GM13976 (cell line): ENCODE results near the gene CREG1.

Source experiments
- DNase-seq: peaks from one replicate; pipeline ENCODE4 v3.0.0; 2012; ENCODE audit warnings: low spot score
- in situ Hi-C: fragments of 300-500 bp; cut with MboI; formaldehyde crosslinking; loops from one replicate; pipeline ENCODE4 v1.12.0; 2022; ENCODE audit warnings: low sequenced_read_pairs, mixed read lengths, inconsistent platforms; ENCODE audit not compliant: unreplicated experiment
- TF ChIP-seq, protein P1 (sequence below): IDR thresholded peaks from 2 replicates; pipeline ENCODE4 v1.5.1; 2012; ENCODE audit warnings: borderline replicate concordance, mild to moderate bottlenecking; ENCODE audit not compliant: insufficient read depth; ENCODE audit errors: extremely low read depth, missing control alignments, control extremely low read depth

Gene CREG1

DNA sequence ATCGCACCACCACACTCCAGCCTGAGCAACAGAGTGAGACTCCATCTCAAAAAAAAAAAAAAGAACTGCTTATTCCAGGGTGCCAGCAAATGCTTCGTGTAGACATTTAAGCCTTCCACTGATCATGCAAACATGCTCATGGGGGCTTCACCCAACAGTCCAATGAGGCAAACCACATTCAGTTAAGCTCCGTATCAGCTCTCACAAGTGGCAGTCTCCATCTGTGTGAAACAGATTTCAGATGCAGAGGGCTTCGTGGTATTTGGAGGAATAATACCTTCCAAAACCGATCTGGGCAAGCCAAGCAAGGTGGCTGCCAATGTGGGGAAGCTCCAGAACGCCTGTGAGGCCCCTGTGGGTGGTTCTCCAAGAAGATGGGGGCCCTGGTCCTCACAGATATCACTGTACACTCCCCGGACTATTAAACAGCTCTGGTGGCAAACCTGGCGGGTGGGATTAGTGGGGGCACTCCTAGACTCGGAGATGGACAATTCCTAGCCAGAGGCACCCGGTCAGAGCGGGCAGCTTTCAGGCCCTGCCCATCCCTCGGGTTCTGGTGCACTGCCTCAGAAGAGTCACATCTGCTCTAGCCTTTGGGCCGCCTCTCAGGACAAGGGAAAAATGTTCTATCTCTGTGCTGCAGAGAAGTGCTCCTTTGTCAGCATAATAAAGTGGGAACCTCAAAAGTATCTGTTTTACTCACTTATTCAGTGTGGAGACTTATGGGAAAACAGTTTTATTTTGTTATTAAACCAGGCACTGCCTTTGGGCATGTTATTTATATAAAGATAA, 10.2 kb downstream of the CREG1 start:
- DNase-seq: no peak
- in situ Hi-C loops: loop anchor here (25.0 kb wide), 2 partner anchors 281 to 631 kb away; no protein-coding TSS in a partner anchor
- TF ChIP-seq, protein P1, sequence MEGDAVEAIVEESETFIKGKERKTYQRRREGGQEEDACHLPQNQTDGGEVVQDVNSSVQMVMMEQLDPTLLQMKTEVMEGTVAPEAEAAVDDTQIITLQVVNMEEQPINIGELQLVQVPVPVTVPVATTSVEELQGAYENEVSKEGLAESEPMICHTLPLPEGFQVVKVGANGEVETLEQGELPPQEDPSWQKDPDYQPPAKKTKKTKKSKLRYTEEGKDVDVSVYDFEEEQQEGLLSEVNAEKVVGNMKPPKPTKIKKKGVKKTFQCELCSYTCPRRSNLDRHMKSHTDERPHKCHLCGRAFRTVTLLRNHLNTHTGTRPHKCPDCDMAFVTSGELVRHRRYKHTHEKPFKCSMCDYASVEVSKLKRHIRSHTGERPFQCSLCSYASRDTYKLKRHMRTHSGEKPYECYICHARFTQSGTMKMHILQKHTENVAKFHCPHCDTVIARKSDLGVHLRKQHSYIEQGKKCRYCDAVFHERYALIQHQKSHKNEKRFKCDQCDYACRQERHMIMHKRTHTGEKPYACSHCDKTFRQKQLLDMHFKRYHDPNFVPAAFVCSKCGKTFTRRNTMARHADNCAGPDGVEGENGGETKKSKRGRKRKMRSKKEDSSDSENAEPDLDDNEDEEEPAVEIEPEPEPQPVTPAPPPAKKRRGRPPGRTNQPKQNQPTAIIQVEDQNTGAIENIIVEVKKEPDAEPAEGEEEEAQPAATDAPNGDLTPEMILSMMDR: no peak

DNA sequence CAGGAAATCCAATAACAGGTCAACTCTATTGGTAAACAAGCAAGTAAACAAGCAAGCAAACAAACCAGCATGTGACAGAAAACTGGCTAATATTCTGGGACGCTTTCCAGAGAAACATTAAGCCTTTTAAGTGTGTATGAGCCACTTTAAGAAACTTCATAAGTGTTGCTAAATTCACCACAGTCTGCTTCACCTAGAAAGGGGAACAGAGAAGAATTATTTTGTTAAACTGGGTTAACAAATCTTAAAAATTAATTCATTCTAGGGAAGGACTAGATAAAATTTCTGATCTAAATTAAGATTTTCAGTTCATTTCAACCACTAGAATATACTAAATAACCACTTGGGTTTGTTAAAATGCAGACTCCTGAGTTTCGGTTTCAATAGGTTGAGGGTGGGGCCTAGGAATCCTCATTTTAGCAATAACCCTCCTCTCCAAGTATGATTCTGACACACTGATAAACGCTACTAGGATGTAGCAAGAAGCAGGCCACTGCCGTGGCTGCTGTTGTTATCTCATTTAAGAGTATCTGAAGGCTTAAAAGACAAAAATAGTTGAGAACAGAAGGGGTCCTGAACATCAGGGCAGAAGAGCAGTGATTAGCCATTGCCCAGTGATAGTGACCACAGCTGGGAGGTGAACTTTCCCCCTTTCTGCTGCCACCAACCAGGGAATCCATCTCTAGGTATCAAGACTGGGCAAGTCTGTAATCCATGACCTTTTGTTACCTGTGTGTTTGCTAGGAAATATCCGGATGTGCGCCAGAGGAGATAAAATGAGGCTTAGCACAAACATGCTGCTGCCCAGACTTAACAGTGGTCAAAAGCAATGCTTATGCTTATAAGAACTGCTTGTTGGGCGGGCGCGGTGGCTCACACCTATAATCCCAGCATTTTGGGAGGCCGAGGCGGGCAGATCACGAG, 11.2 kb downstream of the CREG1 start:
- in situ Hi-C loops: loop anchor here (25.0 kb wide), 2 partner anchors 280 to 630 kb away; no protein-coding TSS in a partner anchor
- TF ChIP-seq, protein P1: no peak
- DNase-seq: no peak

DNA sequence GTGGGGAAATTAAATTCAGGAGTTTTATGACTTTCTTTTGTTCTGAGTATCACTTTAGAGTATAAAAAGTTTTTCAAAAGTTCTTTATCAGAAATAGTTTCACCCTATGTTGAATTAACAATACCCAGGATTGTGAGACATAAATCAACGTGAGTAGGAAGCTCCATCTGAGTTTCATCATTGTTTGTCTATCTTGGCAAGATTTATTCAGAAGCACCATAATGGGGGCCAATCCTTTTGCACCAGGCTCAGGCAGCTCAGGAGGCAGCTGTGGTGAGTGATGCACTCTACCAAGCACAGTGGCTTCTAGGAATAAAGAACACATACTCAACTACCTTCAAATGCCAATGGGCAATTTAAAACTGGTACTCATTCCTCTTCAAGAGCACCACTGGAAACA, 12.0 kb downstream of the CREG1 start:
- in situ Hi-C loops: loop anchor here (25.0 kb wide), 2 partner anchors 279 to 629 kb away; no protein-coding TSS in a partner anchor
- TF ChIP-seq, protein P1: no peak
- DNase-seq: no peak

DNA sequence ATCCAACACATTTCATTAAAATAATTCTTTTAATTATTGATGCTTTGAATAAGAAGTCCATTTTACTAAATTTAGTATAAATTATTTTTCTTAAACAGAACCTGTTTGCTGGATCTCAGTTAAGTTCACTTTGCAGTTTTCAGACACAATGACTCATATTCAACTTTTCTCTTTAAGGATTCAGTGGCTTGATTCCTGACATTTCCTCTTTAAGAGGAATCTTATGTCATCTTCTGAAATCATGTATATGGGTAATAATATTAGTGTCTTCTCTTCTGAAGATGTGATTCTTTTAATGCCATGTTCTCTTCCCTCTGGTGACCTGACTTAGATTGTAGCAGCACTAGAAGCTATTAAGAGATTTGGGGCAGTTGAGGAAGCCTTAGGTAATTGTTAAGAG, 12.6 kb downstream of the CREG1 start:
- no peak for DNase-seq
- in situ Hi-C loops: loop anchor here (25.0 kb wide), 2 partner anchors 279 to 629 kb away; no protein-coding TSS in a partner anchor
- TF ChIP-seq, protein P1: no peak

DNA sequence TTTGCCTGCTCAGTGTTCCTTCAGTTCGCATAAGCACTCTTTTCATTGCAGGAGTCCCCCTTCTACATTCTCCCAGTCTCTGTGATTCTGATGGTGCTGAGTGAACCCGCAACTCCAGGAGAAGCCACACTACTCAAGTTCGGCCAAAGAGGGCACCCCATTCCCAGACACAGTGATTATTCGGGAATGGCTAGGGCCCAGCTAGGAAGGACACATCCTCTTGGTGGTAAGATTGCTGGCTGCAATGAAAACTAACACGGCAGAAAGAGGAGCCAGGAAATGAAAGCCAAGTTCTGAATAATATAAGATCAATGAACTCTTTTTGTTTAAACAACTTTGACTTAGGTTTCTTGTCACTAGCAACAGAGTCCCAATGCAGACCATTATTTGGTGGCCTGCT, 14.9 kb downstream of the CREG1 start:
- TF ChIP-seq, protein P1: no peak
- in situ Hi-C loops: loop anchor here (10.0 to 25.0 kb wide), 3 partner anchors 276 to 626 kb away; no protein-coding TSS in a partner anchor
- DNase-seq: no peak

DNA sequence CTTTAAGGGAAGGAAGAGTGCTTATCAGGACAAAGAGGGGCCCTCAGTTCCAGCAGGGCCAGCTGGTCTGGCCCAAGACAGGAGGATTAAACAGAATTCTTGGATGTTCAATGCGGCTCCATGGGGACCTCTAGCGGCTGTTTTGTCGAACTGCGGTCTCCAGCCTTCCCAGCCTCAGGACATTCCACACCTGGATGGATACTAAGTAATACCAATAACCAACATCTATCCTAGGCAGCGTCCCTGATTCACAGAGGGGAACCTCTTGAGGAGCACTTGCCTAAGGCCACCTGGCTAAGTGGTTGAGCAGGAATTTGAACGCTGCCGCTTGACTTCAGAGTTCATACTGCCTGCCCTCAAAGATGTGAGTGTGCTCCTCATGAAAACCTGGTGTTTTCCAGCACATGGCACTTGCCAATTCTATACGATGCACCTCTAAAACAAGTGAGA, 19.7 kb downstream of the CREG1 start:
- peak; percentile 80 for DNase-seq
- in situ Hi-C loops: loop anchor here (10.0 to 25.0 kb wide), 3 partner anchors 272 to 622 kb away; no protein-coding TSS in a partner anchor
- TF ChIP-seq, protein P1: peak; percentile 68
